ENCODE data around the gene LMO7. TPM values are rescaled to one million over a fixed set of nuclear protein-coding genes. Genes with fewer than 3 reads are reported as not detected.

Gene LMO7
- total and polyA plus RNA-seq, 2 of the 13 experiments (the other 11 are each of a cell fraction or from before 2014, with no cell fraction given): 34.0 to 121 TPM

- TF ChIP-seq MAFK (conservative IDR thresholded peaks at IDR 0.05 in 1 of 2, IDR thresholded peaks at IDR 0.05 in 1 of 2; ENCODE audit: low read length in 2 of 2) (no peak), ZNF282 (IDR thresholded peaks at IDR 0.05; ENCODE audit: partially characterized antibody) (no peak), ZNF75D (CRISPR knock-in tag; IDR thresholded peaks at IDR 0.05; ENCODE audit: borderline replicate concordance) (no peak), HMG20B (CRISPR knock-in tag; conservative IDR thresholded peaks at IDR 0.05) (no peak), ZNF224 (CRISPR knock-in tag; IDR thresholded peaks at IDR 0.05) (no peak), ARNTL (CRISPR knock-in tag; IDR thresholded peaks at IDR 0.05) (no peak), ZNF333 (CRISPR knock-in tag; IDR thresholded peaks at IDR 0.05; ENCODE audit: borderline replicate concordance) (no peak), GATAD1 (CRISPR knock-in tag; IDR thresholded peaks at IDR 0.05) (no peak), ZNF441 (CRISPR knock-in tag; IDR thresholded peaks at IDR 0.05; ENCODE audit: borderline replicate concordance) (no peak)
- TF ChIP-seq, protein P1, sequence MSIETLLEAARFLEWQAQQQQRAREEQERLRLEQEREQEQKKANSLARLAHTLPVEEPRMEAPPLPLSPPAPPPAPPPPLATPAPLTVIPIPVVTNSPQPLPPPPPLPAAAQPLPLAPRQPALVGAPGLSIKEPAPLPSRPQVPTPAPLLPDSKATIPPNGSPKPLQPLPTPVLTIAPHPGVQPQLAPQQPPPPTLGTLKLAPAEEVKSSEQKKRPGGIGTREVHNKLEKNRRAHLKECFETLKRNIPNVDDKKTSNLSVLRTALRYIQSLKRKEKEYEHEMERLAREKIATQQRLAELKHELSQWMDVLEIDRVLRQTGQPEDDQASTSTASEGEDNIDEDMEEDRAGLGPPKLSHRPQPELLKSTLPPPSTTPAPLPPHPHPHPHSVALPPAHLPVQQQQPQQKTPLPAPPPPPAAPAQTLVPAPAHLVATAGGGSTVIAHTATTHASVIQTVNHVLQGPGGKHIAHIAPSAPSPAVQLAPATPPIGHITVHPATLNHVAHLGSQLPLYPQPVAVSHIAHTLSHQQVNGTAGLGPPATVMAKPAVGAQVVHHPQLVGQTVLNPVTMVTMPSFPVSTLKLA (IDR thresholded peaks at IDR 0.05): no peak
- TF ChIP-seq, protein P2, sequence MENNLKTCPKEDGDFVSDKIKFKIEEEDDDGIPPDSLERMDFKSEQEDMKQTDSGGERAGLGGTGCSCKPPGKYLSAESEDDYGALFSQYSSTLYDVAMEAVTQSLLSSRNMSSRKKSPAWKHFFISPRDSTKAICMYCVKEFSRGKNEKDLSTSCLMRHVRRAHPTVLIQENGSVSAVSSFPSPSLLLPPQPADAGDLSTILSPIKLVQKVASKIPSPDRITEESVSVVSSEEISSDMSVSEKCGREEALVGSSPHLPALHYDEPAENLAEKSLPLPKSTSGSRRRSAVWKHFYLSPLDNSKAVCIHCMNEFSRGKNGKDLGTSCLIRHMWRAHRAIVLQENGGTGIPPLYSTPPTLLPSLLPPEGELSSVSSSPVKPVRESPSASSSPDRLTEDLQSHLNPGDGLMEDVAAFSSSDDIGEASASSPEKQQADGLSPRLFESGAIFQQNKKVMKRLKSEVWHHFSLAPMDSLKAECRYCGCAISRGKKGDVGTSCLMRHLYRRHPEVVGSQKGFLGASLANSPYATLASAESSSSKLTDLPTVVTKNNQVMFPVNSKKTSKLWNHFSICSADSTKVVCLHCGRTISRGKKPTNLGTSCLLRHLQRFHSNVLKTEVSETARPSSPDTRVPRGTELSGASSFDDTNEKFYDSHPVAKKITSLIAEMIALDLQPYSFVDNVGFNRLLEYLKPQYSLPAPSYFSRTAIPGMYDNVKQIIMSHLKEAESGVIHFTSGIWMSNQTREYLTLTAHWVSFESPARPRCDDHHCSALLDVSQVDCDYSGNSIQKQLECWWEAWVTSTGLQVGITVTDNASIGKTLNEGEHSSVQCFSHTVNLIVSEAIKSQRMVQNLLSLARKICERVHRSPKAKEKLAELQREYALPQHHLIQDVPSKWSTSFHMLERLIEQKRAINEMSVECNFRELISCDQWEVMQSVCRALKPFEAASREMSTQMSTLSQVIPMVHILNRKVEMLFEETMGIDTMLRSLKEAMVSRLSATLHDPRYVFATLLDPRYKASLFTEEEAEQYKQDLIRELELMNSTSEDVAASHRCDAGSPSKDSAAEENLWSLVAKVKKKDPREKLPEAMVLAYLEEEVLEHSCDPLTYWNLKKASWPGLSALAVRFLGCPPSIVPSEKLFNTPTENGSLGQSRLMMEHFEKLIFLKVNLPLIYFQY (CRISPR knock-in tag; IDR thresholded peaks at IDR 0.05; ENCODE audit: borderline replicate concordance): no peak
These were observed 261.3 kb downstream of the LMO7 start (continued) for GRCh38 chr13:75897386-75897785.

All from HepG2 (cell line).